ENCODE measurements around the gene CACNG5. TPM values are rescaled to one million over a fixed set of nuclear protein-coding genes. Genes with fewer than 3 reads are reported as not detected.

CACNG5 gene, protein sequence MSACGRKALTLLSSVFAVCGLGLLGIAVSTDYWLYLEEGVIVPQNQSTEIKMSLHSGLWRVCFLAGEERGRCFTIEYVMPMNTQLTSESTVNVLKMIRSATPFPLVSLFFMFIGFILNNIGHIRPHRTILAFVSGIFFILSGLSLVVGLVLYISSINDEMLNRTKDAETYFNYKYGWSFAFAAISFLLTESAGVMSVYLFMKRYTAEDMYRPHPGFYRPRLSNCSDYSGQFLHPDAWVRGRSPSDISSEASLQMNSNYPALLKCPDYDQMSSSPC
- not detected in 2 replicates for total RNA-seq
- long read RNA-seq: 0 reads

DNA sequence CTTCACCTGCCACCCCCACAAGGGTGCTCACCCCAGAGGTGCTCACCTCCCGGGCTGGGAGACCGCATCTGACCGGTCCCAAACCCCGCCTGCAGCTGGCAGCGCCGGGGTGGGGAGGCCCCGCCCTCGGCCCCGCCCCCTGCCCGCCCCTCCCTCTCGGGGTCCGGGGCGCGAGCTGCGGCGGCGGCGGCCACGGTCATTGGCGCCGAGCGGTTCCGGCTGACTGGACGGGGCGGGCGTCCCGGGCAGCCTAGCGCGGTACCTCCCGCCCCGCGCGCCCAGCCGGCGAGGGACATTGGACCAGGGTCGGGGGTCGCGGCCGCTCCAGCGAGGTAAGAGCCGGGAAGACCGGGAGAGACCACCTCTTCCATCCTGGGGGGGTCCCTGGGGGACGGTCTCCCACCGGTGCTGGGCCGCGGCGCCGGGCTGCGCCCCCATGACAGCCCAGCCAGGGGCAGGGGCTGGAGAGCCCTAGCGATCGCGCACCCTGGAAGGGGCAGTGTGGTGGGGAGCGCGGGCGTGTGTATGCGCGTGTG, at the start of gene CACNG5:
Gene CACNG5, plus strand, starts transcription at position 199 of the 536 bp plus-strand sequence. CDS start 42,216 bp downstream, outside the sequence.
- TF ChIP-seq, protein P1, sequence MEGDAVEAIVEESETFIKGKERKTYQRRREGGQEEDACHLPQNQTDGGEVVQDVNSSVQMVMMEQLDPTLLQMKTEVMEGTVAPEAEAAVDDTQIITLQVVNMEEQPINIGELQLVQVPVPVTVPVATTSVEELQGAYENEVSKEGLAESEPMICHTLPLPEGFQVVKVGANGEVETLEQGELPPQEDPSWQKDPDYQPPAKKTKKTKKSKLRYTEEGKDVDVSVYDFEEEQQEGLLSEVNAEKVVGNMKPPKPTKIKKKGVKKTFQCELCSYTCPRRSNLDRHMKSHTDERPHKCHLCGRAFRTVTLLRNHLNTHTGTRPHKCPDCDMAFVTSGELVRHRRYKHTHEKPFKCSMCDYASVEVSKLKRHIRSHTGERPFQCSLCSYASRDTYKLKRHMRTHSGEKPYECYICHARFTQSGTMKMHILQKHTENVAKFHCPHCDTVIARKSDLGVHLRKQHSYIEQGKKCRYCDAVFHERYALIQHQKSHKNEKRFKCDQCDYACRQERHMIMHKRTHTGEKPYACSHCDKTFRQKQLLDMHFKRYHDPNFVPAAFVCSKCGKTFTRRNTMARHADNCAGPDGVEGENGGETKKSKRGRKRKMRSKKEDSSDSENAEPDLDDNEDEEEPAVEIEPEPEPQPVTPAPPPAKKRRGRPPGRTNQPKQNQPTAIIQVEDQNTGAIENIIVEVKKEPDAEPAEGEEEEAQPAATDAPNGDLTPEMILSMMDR (conservative IDR thresholded peaks at IDR 0.05): no peak
- Mint-ChIP-seq H3K27ac (ENCODE audit: unreplicated experiment) (no peak within 1 kb of the TSS), H3K36me3 (ENCODE audit: low read depth) (no peaks in the 10 kb centered on the region), H3K4me1 (peaks cover 7% of the 10 kb centered on the region), H3K27me3 (ENCODE audit: low read depth) (peaks cover 78% of the 10 kb centered on the region), H3K9me3 (no peaks in the 10 kb centered on the region), H3K4me3 (peak within 1 kb of the TSS; percentile 59)
- DNase-seq (ENCODE audit: low read depth, low spot score): peak; percentile 30

DNA sequence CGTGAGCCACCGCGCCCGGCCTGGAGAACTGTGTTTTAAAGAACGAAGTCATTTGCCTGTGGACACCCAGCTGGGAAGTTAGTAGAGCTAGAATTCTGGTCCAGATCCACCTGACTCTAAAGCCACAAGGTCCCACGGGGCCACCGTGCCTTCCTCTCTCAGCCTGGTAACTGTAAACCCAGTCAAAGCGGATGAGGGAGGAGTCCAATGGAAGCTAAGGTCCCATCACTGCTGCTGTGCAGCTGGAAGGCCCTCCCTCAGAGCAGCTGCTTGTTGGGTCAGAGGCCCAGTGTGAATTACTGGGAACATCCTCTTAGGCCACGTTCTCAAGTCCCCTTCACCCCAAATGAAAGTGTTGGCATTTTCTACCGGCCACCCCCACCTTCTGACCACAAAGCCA, 48.8 kb upstream of the CACNG5 start:
- H3K27me3 Mint-ChIP-seq (ENCODE audit: low read depth): no peaks in the 10 kb centered on the region
- no peak overlapping the region for H3K4me3 Mint-ChIP-seq
- no peaks in the 10 kb centered on the region for H3K9me3 Mint-ChIP-seq
- H3K4me1 Mint-ChIP-seq: peaks cover 5% of the 10 kb centered on the region
- TF ChIP-seq, protein P1 (conservative IDR thresholded peaks at IDR 0.05): no peak
- no peak overlapping the region for H3K27ac Mint-ChIP-seq (ENCODE audit: unreplicated experiment)
- DNase-seq (ENCODE audit: low read depth, low spot score): no peak
- H3K36me3 Mint-ChIP-seq (ENCODE audit: low read depth): peaks cover 5% of the 10 kb centered on the region

DNA sequence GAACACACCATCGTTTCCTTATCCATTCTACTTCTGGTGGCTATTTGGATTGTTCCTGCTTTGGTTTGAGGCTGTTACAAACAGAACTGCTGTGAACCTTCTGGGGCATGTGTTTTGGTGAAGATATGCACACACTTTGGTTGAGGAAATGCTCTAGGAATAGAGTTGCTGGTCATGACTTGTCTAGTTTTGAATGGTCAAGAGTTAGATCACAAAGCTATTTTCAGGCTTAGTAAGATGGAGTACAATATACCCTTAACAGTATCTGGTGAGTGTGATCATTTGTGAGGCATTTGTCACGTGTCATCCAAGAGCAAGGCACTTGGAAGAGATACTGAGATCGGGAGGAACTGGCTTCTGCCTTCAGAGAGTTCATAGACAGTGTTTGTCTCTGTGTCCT, 47.0 kb upstream of the CACNG5 start:
- peaks cover 9% of the 10 kb centered on the region for H3K4me1 Mint-ChIP-seq
- DNase-seq (ENCODE audit: low read depth, low spot score): no peak

DNA sequence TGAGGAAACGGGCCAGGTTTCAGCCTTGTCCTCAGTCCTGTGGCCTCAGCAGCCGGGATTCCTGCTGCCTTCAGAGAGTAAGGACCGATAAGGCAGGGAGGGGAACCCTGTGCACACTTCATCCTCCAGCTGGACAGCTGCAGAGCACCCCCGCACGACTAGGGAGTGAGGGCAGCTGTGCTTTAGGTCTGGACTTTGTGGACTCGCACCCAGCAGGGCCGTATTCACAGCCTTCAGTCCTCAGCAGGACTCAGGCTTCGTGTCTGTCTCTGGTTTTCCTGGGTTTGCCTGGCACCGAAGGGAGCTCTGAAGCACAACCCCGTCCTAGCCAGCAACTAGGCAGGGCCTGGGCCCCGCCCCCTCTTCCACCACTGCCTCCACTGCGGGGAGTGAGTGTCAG, 45.8 kb upstream of the CACNG5 start:
- Mint-ChIP-seq H3K36me3 (ENCODE audit: low read depth) (peaks cover 5% of the 10 kb centered on the region), H3K27me3 (ENCODE audit: low read depth) (no peaks in the 10 kb centered on the region), H3K4me3 (no peak overlapping the region), H3K4me1 (peaks cover 9% of the 10 kb centered on the region), H3K9me3 (no peaks in the 10 kb centered on the region), H3K27ac (ENCODE audit: unreplicated experiment) (no peak overlapping the region)
- DNase-seq (ENCODE audit: low read depth, low spot score): no peak
- TF ChIP-seq, protein P1 (conservative IDR thresholded peaks at IDR 0.05): no peak

More for the DNA sequence above, 47.0 kb upstream of the CACNG5 start:
- H3K27ac Mint-ChIP-seq (ENCODE audit: unreplicated experiment): no peak overlapping the region
- H3K9me3 Mint-ChIP-seq: no peaks in the 10 kb centered on the region
- no peak overlapping the region for H3K4me3 Mint-ChIP-seq
- H3K36me3 Mint-ChIP-seq (ENCODE audit: low read depth): peaks cover 5% of the 10 kb centered on the region
- no peaks in the 10 kb centered on the region for H3K27me3 Mint-ChIP-seq (ENCODE audit: low read depth)
- TF ChIP-seq, protein P1 (conservative IDR thresholded peaks at IDR 0.05): no peak

DNA sequence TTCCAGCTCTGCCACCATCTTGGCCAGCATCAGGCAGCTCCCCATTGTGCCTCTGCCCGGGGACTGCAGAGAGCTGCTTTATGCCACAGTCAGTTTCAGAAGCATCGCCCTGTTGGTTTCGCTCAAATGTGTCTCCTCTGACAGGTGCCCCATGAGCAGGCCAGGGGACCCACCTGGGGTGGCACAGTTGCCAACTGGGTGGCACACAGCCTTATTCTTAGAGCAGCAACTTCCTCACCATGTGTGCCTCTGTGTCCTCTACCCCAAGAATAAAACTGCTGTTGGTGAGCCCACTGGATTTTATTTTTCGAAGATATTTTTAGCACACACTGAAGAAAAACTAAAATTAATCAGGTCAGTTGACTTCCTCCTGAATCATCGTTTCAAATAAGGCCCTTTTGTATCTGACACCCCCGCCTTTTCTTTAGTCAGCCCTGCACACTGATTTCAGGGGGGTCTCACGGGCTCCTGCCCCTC, 44.9 kb upstream of the CACNG5 start:
- no peaks in the 10 kb centered on the region for H3K9me3 Mint-ChIP-seq
- peaks cover 5% of the 10 kb centered on the region for H3K36me3 Mint-ChIP-seq (ENCODE audit: low read depth)
- no peaks in the 10 kb centered on the region for H3K27me3 Mint-ChIP-seq (ENCODE audit: low read depth)
- no peak overlapping the region for H3K27ac Mint-ChIP-seq (ENCODE audit: unreplicated experiment)
- peaks cover 9% of the 10 kb centered on the region for H3K4me1 Mint-ChIP-seq
- TF ChIP-seq, protein P1 (conservative IDR thresholded peaks at IDR 0.05): no peak
- no peak for DNase-seq (ENCODE audit: low read depth, low spot score)
- H3K4me3 Mint-ChIP-seq: no peak overlapping the region

All from neural crest cell (in vitro differentiated cells).